ENCODE measurements around the gene TUNAR. TPM values are rescaled to one million over a fixed set of nuclear protein-coding genes. Genes with fewer than 3 reads are reported as not detected.

TUNAR gene
- total RNA-seq, 5 donors from 2014 or later (not counting 1 experiment from before 2014, with no cell fraction given), result not detected

DNA sequence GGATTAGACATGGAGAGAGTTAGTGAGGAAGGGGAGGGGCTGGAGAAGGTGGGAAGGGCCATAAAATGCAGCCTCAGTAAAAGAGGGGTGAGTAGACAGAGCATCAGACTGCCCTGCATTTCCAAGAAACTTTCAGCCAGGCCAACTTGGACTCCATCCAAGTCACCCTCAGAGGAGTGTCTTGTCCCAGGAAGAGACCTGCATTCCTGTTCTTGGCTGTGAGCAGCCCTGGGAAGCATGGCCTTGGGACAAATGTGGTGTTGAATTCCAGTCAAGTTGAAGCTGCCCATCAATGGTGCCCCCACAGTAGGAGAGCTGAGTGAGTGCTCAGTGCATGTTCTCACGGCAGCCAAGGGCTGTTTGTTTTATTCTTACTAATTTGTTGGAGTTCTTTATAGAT is 35.0 kb upstream of the TUNAR start:
- Histone ChIP-seq H3K27ac (ENCODE audit: low read length) (no peak overlapping the region), H3K9me3 (no peaks in the 10 kb centered on the region), H3K4me1 (ENCODE audit: control insufficient read depth in 1 of 2, extremely low read depth in 1 of 2, insufficient read depth in 2 of 2, low read length in 2 of 2) (no peaks in the 10 kb centered on the region), H3K4me3 (ENCODE audit: control insufficient read depth in 1 of 2, extremely low read depth in 1 of 2, low read length in 1 of 2) (no peak overlapping the region), H3K27me3 (replicated peaks in 1 of 2; ENCODE audit: control insufficient read depth in 2 of 2, extremely low read depth in 1 of 2, insufficient read depth in 2 of 2, low read length in 1 of 2) (no peaks in the 10 kb centered on the region), H3K36me3 (ENCODE audit: control insufficient read depth in 2 of 2, extremely low read depth in 1 of 2, insufficient read depth in 1 of 2, low read length in 1 of 2) (no peaks in the 10 kb centered on the region)
- DNase-seq, result no peak
- H3K4me3 Mint-ChIP-seq, result no peak overlapping the region
- no peak overlapping the region for H3K27ac Mint-ChIP-seq
- no peaks in the 10 kb centered on the region for H3K4me1 Mint-ChIP-seq
- H3K9me3 Mint-ChIP-seq, result no peaks in the 10 kb centered on the region
- no CpG with 5 or more reads among the region's 1 CpG for WGBS (ENCODE audit: insufficient coverage)
- H3K27me3 Mint-ChIP-seq, result peaks cover 7 to 27% of the 10 kb centered on the region in 2 donors
- no peaks in the 10 kb centered on the region for H3K36me3 Mint-ChIP-seq
- ChIA-PET POLR2A (no interaction called here), CTCF (no interaction called here)
- no peak for ATAC-seq (replicated peaks in 1 of 4)

DNA sequence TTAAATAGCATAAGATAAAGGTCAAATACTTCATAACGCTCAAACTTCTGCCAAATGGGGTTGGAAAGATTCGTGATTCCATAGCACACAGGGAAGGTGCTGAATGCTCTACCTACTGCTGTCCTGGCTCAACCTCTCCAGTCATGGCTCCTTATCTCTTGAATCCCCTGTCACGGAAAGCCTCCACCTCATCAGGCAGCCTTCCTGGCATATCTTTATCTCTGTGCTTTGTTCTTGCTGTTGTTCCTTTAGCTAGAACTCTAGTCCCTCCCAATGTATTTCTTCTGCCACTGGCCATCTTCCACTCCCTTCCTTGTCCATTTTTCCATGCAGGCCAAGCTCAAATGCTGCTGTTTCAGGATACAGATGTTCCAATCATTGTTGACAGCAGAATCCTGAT is 26.9 kb upstream of the TUNAR start:
- H3K4me3 Mint-ChIP-seq, result no peak overlapping the region
- ATAC-seq (replicated peaks in 1 of 4) (no peak), DNase-seq (no peak)
- peaks cover 27 to 46% of the 10 kb centered on the region in 2 donors for H3K27me3 Mint-ChIP-seq
- ChIA-PET CTCF (no interaction called here), POLR2A (no interaction called here)
- Histone ChIP-seq H3K27ac (ENCODE audit: low read length) (no peak overlapping the region), H3K4me3 (ENCODE audit: control insufficient read depth in 1 of 2, extremely low read depth in 1 of 2, low read length in 1 of 2) (no peak overlapping the region), H3K36me3 (ENCODE audit: control insufficient read depth in 2 of 2, extremely low read depth in 1 of 2, insufficient read depth in 1 of 2, low read length in 1 of 2) (no peaks in the 10 kb centered on the region), H3K27me3 (replicated peaks in 1 of 2; ENCODE audit: control insufficient read depth in 2 of 2, extremely low read depth in 1 of 2, insufficient read depth in 2 of 2, low read length in 1 of 2) (peaks cover 0 to 6% of the 10 kb centered on the region in 2 experiments), H3K9me3 (no peaks in the 10 kb centered on the region), H3K4me1 (ENCODE audit: control insufficient read depth in 1 of 2, extremely low read depth in 1 of 2, insufficient read depth in 2 of 2, low read length in 2 of 2) (no peaks in the 10 kb centered on the region)
- no peaks in the 10 kb centered on the region for H3K4me1 Mint-ChIP-seq
- peaks cover 0 to 5% (median 4%) of the 10 kb centered on the region in 3 donors for H3K9me3 Mint-ChIP-seq
- H3K36me3 Mint-ChIP-seq, result no peaks in the 10 kb centered on the region
- 54% methylated on average over 3 of the region's 3 CpGs for WGBS (ENCODE audit: insufficient coverage)
- no peak overlapping the region for H3K27ac Mint-ChIP-seq

DNA sequence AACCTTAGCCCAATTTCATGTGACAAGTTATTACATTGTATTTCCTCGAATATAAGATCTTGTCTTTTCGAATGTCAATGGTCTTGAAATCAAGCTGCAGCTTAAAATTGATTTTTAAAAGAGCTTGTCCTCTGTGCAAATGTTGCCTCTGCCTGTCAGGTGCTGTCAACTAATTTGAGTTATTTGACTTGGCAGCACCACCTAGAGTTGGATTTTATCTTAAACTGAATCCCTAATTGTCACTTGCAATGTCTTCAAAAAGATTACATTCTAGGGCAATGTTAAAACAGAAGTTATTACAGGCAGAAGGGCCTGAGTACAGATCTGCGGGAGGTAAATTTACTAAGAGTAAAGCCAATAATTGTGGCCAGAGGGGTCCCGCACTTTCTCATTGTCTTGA is 26.2 kb upstream of the TUNAR start:
- H3K9me3 Mint-ChIP-seq, result peaks cover 0 to 5% (median 4%) of the 10 kb centered on the region in 3 donors
- Histone ChIP-seq H3K9me3 (no peaks in the 10 kb centered on the region), H3K4me1 (ENCODE audit: control insufficient read depth in 1 of 2, extremely low read depth in 1 of 2, insufficient read depth in 2 of 2, low read length in 2 of 2) (no peaks in the 10 kb centered on the region), H3K27ac (ENCODE audit: low read length) (no peak overlapping the region), H3K4me3 (ENCODE audit: control insufficient read depth in 1 of 2, extremely low read depth in 1 of 2, low read length in 1 of 2) (no peak overlapping the region), H3K36me3 (ENCODE audit: control insufficient read depth in 2 of 2, extremely low read depth in 1 of 2, insufficient read depth in 1 of 2, low read length in 1 of 2) (no peaks in the 10 kb centered on the region), H3K27me3 (replicated peaks in 1 of 2; ENCODE audit: control insufficient read depth in 2 of 2, extremely low read depth in 1 of 2, insufficient read depth in 2 of 2, low read length in 1 of 2) (peaks cover 0 to 11% of the 10 kb centered on the region in 2 experiments)
- POLR2A ChIA-PET, result no interaction called here
- no peak for ATAC-seq (replicated peaks in 1 of 4)
- peaks cover 30 to 44% of the 10 kb centered on the region in 2 donors for H3K27me3 Mint-ChIP-seq
- H3K4me1 Mint-ChIP-seq, result no peaks in the 10 kb centered on the region
- CTCF ChIA-PET, result no interaction called here
- no peaks in the 10 kb centered on the region for H3K36me3 Mint-ChIP-seq
- H3K27ac Mint-ChIP-seq, result no peak overlapping the region
- no peak for DNase-seq
- WGBS (ENCODE audit: insufficient coverage), result 59% methylated on average over 2 of the region's 4 CpGs
- H3K4me3 Mint-ChIP-seq, result no peak overlapping the region

DNA sequence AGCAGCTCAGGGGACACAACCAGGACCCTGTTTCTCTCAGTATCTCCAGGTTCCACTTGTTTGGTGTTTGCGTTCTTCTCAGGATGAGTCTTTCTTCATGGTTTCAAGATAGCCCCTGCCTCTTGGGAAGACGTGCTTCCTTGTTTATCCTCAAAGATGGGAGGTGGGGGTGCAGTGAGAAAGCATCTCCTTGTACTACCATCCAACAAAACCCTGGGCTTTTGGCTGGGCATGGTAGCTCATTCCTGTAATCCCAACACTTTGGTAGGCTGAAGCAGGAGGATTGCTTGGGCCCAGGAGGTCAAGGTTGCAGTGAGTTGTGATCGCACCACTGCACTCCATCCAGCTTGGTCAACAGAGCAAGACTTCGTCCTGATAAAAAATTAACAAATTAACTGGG is 21.0 kb upstream of the TUNAR start:
- no peaks in the 10 kb centered on the region for H3K36me3 ChIP-seq (ENCODE audit: control insufficient read depth in 2 of 2, extremely low read depth in 1 of 2, insufficient read depth in 1 of 2, low read length in 1 of 2)
- no peak overlapping the region for H3K4me3 Mint-ChIP-seq
- no peaks in the 10 kb centered on the region for H3K4me1 ChIP-seq (ENCODE audit: control insufficient read depth in 1 of 2, extremely low read depth in 1 of 2, insufficient read depth in 2 of 2, low read length in 2 of 2)
- no peak overlapping the region for H3K27ac ChIP-seq (ENCODE audit: low read length)
- no peak overlapping the region for H3K4me3 ChIP-seq (ENCODE audit: control insufficient read depth in 1 of 2, extremely low read depth in 1 of 2, low read length in 1 of 2)
- no CpG with 5 or more reads among the region's 4 CpGs for WGBS (ENCODE audit: insufficient coverage)
- POLR2A ChIA-PET, result no interaction called here
- H3K4me1 Mint-ChIP-seq, result no peaks in the 10 kb centered on the region
- H3K27ac Mint-ChIP-seq, result no peak overlapping the region
- H3K27me3 ChIP-seq (replicated peaks in 1 of 2; ENCODE audit: control insufficient read depth in 2 of 2, extremely low read depth in 1 of 2, insufficient read depth in 2 of 2, low read length in 1 of 2), result peaks cover 0 to 11% of the 10 kb centered on the region in 2 experiments
- ATAC-seq (replicated peaks in 1 of 4) (no peak), DNase-seq (no peak)
- H3K9me3 Mint-ChIP-seq, result peaks cover 0 to 5% (median 4%) of the 10 kb centered on the region in 3 donors
- peaks cover 18 to 34% of the 10 kb centered on the region in 2 donors for H3K27me3 Mint-ChIP-seq
- no peaks in the 10 kb centered on the region for H3K9me3 ChIP-seq
- CTCF ChIA-PET, result no interaction called here
- H3K36me3 Mint-ChIP-seq, result no peaks in the 10 kb centered on the region

DNA sequence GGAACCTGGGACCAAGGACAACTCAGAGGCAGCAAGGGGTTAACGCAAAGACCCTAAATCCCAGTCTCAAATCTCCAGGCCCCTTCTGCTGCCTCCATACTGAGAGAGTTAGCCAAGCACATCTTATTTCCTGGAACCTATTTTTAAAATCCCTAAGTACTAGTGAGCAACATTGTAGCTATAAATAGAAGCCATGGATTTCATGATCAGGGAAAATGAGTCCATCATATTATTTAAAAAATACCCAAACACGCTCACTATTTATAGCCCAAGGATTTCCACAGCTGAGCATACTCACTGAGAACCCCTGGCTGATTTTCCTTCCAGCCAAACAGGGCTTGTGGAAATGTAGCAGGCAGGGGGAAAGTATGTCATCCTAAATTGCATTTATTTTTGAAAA is 19.4 kb upstream of the TUNAR start:
- no peak overlapping the region for H3K27ac Mint-ChIP-seq
- WGBS (ENCODE audit: insufficient coverage), result 83% methylated on average over 1 of the region's 2 CpGs
- CTCF ChIA-PET, result no interaction called here

DNA sequence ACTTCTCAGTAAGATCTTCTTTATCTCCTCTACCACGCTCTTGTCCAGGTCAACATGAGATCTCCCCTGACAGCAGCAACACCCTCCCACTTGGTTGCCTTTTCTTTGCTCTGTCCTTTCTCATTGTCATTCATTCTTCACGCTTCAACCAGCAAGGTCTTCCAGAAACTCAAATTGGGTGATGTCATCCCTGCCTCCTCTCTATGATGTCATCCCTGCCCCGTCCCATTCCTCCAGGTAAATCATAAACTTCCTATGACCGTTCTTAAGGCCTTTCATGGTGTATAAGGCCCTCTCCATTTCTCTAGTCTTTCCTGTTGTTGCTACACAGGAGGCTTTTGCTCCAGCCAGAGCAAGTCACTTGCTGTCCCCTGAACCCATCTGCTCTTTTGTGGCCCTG is 17.7 kb upstream of the TUNAR start:
- H3K9me3 ChIP-seq, result no peaks in the 10 kb centered on the region
- no peaks in the 10 kb centered on the region for H3K36me3 Mint-ChIP-seq
- H3K4me3 ChIP-seq (ENCODE audit: control insufficient read depth in 1 of 2, extremely low read depth in 1 of 2, low read length in 1 of 2), result no peak overlapping the region
- ATAC-seq (replicated peaks in 1 of 4), result no peak
- no peaks in the 10 kb centered on the region for H3K4me1 Mint-ChIP-seq
- no peaks in the 10 kb centered on the region for H3K36me3 ChIP-seq (ENCODE audit: control insufficient read depth in 2 of 2, extremely low read depth in 1 of 2, insufficient read depth in 1 of 2, low read length in 1 of 2)
- peaks cover 14 to 32% of the 10 kb centered on the region in 2 donors for H3K27me3 Mint-ChIP-seq
- DNase-seq, result no peak
- no peak overlapping the region for H3K27ac ChIP-seq (ENCODE audit: low read length)
- no peak overlapping the region for H3K27ac Mint-ChIP-seq
- ChIA-PET POLR2A (no interaction called here), CTCF (no interaction called here)
- H3K4me1 ChIP-seq (ENCODE audit: control insufficient read depth in 1 of 2, extremely low read depth in 1 of 2, insufficient read depth in 2 of 2, low read length in 2 of 2), result no peaks in the 10 kb centered on the region
- H3K9me3 Mint-ChIP-seq, result no peaks in the 10 kb centered on the region
- 68% methylated on average over 4 of the region's 4 CpGs for whole genome bisulfite sequencing (ENCODE audit: insufficient coverage)
- no peak overlapping the region for H3K4me3 Mint-ChIP-seq
- peaks cover 0 to 15% of the 10 kb centered on the region in 2 experiments for H3K27me3 ChIP-seq (replicated peaks in 1 of 2; ENCODE audit: control insufficient read depth in 2 of 2, extremely low read depth in 1 of 2, insufficient read depth in 2 of 2, low read length in 1 of 2)

More for the DNA sequence above, 19.4 kb upstream of the TUNAR start:
- no peaks in the 10 kb centered on the region for H3K4me1 Mint-ChIP-seq
- H3K27ac ChIP-seq (ENCODE audit: low read length), result no peak overlapping the region
- H3K27me3 ChIP-seq (replicated peaks in 1 of 2; ENCODE audit: control insufficient read depth in 2 of 2, extremely low read depth in 1 of 2, insufficient read depth in 2 of 2, low read length in 1 of 2), result peaks cover 0 to 11% of the 10 kb centered on the region in 2 experiments
- DNase-seq (no peak), ATAC-seq (replicated peaks in 1 of 4) (no peak)
- H3K4me3 ChIP-seq (ENCODE audit: control insufficient read depth in 1 of 2, extremely low read depth in 1 of 2, low read length in 1 of 2), result no peak overlapping the region
- no peaks in the 10 kb centered on the region for H3K9me3 ChIP-seq
- POLR2A ChIA-PET, result no interaction called here
- no peaks in the 10 kb centered on the region for H3K9me3 Mint-ChIP-seq
- H3K27me3 Mint-ChIP-seq, result peaks cover 18 to 26% of the 10 kb centered on the region in 2 donors
- no peaks in the 10 kb centered on the region for H3K4me1 ChIP-seq (ENCODE audit: control insufficient read depth in 1 of 2, extremely low read depth in 1 of 2, insufficient read depth in 2 of 2, low read length in 2 of 2)
- no peaks in the 10 kb centered on the region for H3K36me3 Mint-ChIP-seq
- H3K4me3 Mint-ChIP-seq, result no peak overlapping the region
- no peaks in the 10 kb centered on the region for H3K36me3 ChIP-seq (ENCODE audit: control insufficient read depth in 2 of 2, extremely low read depth in 1 of 2, insufficient read depth in 1 of 2, low read length in 1 of 2)

DNA sequence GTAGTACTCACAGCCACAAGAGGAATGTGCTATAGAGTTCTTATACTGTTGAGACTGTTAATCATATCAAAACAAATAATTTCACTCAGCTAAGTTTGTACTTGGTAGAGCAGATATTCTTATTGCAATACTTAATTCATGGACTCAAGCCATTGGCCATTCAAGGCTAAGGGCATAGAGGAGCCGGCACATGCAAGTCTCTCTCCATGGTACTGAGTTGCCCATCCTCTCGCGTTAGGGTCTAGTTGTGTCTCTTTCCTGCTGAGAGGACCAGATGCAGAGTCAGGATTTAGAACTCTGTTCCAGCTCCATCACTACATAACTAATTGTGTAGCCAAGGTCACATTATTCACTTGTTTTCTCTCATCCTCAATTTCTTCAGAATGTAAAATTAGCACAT is 14.4 kb upstream of the TUNAR start:
- H3K4me1 Mint-ChIP-seq, result no peaks in the 10 kb centered on the region
- ChIA-PET CTCF (no interaction called here), POLR2A (no interaction called here)
- no peak for DNase-seq
- H3K9me3 ChIP-seq, result no peaks in the 10 kb centered on the region
- no peaks in the 10 kb centered on the region for H3K36me3 Mint-ChIP-seq
- no peak overlapping the region for H3K27ac Mint-ChIP-seq
- WGBS (ENCODE audit: insufficient coverage), result 0% methylated on average over 1 of the region's 3 CpGs
- peaks cover 0 to 7% of the 10 kb centered on the region in 2 experiments for H3K27me3 ChIP-seq (replicated peaks in 1 of 2; ENCODE audit: control insufficient read depth in 2 of 2, extremely low read depth in 1 of 2, insufficient read depth in 2 of 2, low read length in 1 of 2)
- peaks cover 20 to 39% of the 10 kb centered on the region in 2 donors for H3K27me3 Mint-ChIP-seq
- no peak for ATAC-seq (replicated peaks in 1 of 4)
- H3K4me3 Mint-ChIP-seq, result no peak overlapping the region
- H3K4me1 ChIP-seq (ENCODE audit: control insufficient read depth in 1 of 2, extremely low read depth in 1 of 2, insufficient read depth in 2 of 2, low read length in 2 of 2), result no peaks in the 10 kb centered on the region
- H3K27ac ChIP-seq (ENCODE audit: low read length), result no peak overlapping the region
- H3K9me3 Mint-ChIP-seq, result peaks cover 0 to 4% (median 0%) of the 10 kb centered on the region in 3 donors
- H3K4me3 ChIP-seq (ENCODE audit: control insufficient read depth in 1 of 2, extremely low read depth in 1 of 2, low read length in 1 of 2), result no peak overlapping the region
- H3K36me3 ChIP-seq (ENCODE audit: control insufficient read depth in 2 of 2, extremely low read depth in 1 of 2, insufficient read depth in 1 of 2, low read length in 1 of 2), result no peaks in the 10 kb centered on the region
